NCI-H146 (cell line): ENCODE data around the gene MSANTD1.

Experiments used
- DNase-seq: peaks from one replicate; lab custom pipeline; 2025; lab: John Stamatoyannopoulos, UW

MSANTD1 gene

GRCh38 chr4:3233391-3234071 is 15.4 kb upstream of the MSANTD1 start:
- no peak for DNase-seq

- DNase-seq: no peak
These were observed 14.6 kb upstream of the MSANTD1 start for GRCh38 chr4:3234171-3235029.

- no peak for DNase-seq
These were observed 14.0 kb upstream of the MSANTD1 start for GRCh38 chr4:3235030-3235345.

GRCh38 chr4:3235581-3235980 is 13.4 kb upstream of the MSANTD1 start:
- no peak for DNase-seq

GRCh38 chr4:3236326-3236878 is 12.6 kb upstream of the MSANTD1 start:
- no peak for DNase-seq

- DNase-seq: no peak
These were observed 11.7 kb upstream of the MSANTD1 start for GRCh38 chr4:3237266-3237665.

GRCh38 chr4:3237712-3238560 is 11.0 kb upstream of the MSANTD1 start:
- no peak for DNase-seq

- DNase-seq: peak; percentile 40
These were observed 10.2 kb upstream of the MSANTD1 start for GRCh38 chr4:3238721-3239120.

GRCh38 chr4:3239303-3239702 is 9.7 kb upstream of the MSANTD1 start:
- no peak for DNase-seq

- peak; percentile 99 for DNase-seq
These were observed 8.7 kb upstream of the MSANTD1 start for GRCh38 chr4:3239998-3240920.

GRCh38 chr4:3240936-3241522 is 7.9 kb upstream of the MSANTD1 start:
- DNase-seq: peak; percentile 91

GRCh38 chr4:3241898-3242524 is 6.9 kb upstream of the MSANTD1 start:
- DNase-seq: no peak

GRCh38 chr4:3243136-3243780 is 5.7 kb upstream of the MSANTD1 start:
- no peak for DNase-seq

GRCh38 chr4:3244002-3244401 is 5.0 kb upstream of the MSANTD1 start:
- DNase-seq: no peak

GRCh38 chr4:3244747-3245146 is 4.2 kb upstream of the MSANTD1 start:
- DNase-seq: no peak

- no peak for DNase-seq
These were observed 3.3 kb upstream of the MSANTD1 start for GRCh38 chr4:3245676-3246075.

- no peak for DNase-seq
These were observed 2.2 kb upstream of the MSANTD1 start for GRCh38 chr4:3246458-3247398.

GRCh38 chr4:3247399-3248177 is 1.4 kb upstream of the MSANTD1 start:
- no peak for DNase-seq
